Small intestine (tissue), 7 donors: ENCODE results near the gene HBQ1. TPM values are rescaled to one million over a fixed set of nuclear protein-coding genes. Genes with fewer than 3 reads are reported as not detected.
"Not testable (repeated sequence)": the region's sequence is repeated elsewhere in the genome, so short reads cannot be mapped to it uniquely, and the experiment has no call there.

Experiments used
- DNase-seq, 2 donors: peaks; one replicate each; pipeline versions ENCODE4 v3.0.0 to v3.0.0-alpha.2; 2013
- FAIRE-seq: peaks from 2 replicates; lab custom pipeline; 2012; peaks lifted over from hg19 to GRCh38; lab: Jason Lieb, UNC
- H3K27ac ChIP-seq, 3 donors: one replicate each; pipeline ENCODE4 v1.5.1; 2013; ENCODE audit warnings: low read length in 2 of 3, mild to moderate bottlenecking in 2 of 3, control low read depth in 1 of 3, inconsistent platforms in 1 of 3, low read depth in 1 of 3, moderate library complexity in 1 of 3
- H3K27me3 ChIP-seq, 3 donors: one replicate each; pipeline ENCODE4 v1.6.1; 2013; ENCODE audit warnings: low read length in 3 of 3, inconsistent platforms in 1 of 3; ENCODE audit not compliant: control insufficient read depth in 3 of 3, insufficient read depth in 3 of 3
- H3K36me3 ChIP-seq, 3 donors: one replicate each; pipeline ENCODE4 v1.6.1; 2013; ENCODE audit warnings: low read length in 3 of 3, inconsistent platforms in 1 of 3, low read depth in 1 of 3, mild to moderate bottlenecking in 1 of 3, moderate library complexity in 1 of 3; ENCODE audit not compliant: control insufficient read depth in 3 of 3, insufficient read depth in 2 of 3
- H3K4me1 ChIP-seq, 3 donors: one replicate each; pipeline ENCODE4 v1.6.1; 2013; ENCODE audit warnings: low read length in 2 of 3, inconsistent platforms in 1 of 3, low read depth in 1 of 3, mild to moderate bottlenecking in 1 of 3, moderate library complexity in 1 of 3; ENCODE audit not compliant: control insufficient read depth in 3 of 3, insufficient read depth in 2 of 3
- H3K4me3 ChIP-seq, 3 donors: one replicate each; pipeline ENCODE4 v1.5.1; 2013; ENCODE audit warnings: low read length in 3 of 3, control low read depth in 1 of 3, inconsistent platforms in 1 of 3, low read depth in 1 of 3, mild to moderate bottlenecking in 1 of 3, moderate library complexity in 1 of 3
- H3K9me3 ChIP-seq, 2 donors: one replicate each; pipeline ENCODE4 v1.6.1; 2013; ENCODE audit warnings: low read depth in 1 of 2, low read length in 1 of 2; ENCODE audit not compliant: control insufficient read depth in 2 of 2, insufficient read depth in 1 of 2
- WGBS, 3 donors: extraction: QIAGEN DNeasy Blood & Tissue Kit; methylation state at CpG; one replicate each; pipeline ENCODE4 v1.1.7; 2013; 5-methylcytosine and 5-hydroxymethylcytosine counted together
- polyA plus RNA-seq, 4 donors: library from polyadenylated mRNA; stranded (reverse) in 3 of 4; unstranded in 1 of 4; fragments of 200-250 nt in 3 of 4; fragments of 120-200 nt in 1 of 4; gene quantifications; one replicate each; pipeline versions ENCODE4 v1.2.1 to v1.2.3, GENCODE V29; 2013
- donor health status: healthy with polysubstance abuse.
- donor health status: control.
- donor health status: control.
- donor health status: Bipolar disorder and iron deficiency.
- donor health status: healthy.

Gene HBQ1
- polyA plus RNA-seq, 4 donors = 0.43 TPM; not detected in 3

- no peak overlapping the region for H3K4me3 ChIP-seq
- peaks cover 0 to under 1% (median 0%) of the 10 kb centered on the region in 3 donors for H3K36me3 ChIP-seq
- 71 to 83% (median 77%) methylated on average over 6 of the region's 6 CpGs for WGBS, 3 donors
- no peak overlapping the region for H3K27ac ChIP-seq
- H3K9me3 ChIP-seq = no peaks in the 10 kb centered on the region
- FAIRE-seq = no peak
- DNase-seq = no peak
- peaks cover 0 to 3% (median 0%) of the 10 kb centered on the region in 3 donors for H3K27me3 ChIP-seq
- no peaks in the 10 kb centered on the region for H3K4me1 ChIP-seq
Measured at GRCh38 chr16:143047-143446, 37.2 kb upstream of the HBQ1 start.

- FAIRE-seq = no peak
- Histone ChIP-seq H3K36me3 (no peaks in the 10 kb centered on the region), H3K27me3 (peaks cover 0 to 4% (median 0%) of the 10 kb centered on the region in 3 donors), H3K27ac (no peak overlapping the region), H3K4me1 (no peaks in the 10 kb centered on the region), H3K9me3 (no peaks in the 10 kb centered on the region), H3K4me3 (no peak overlapping the region)
- 47 to 65% (median 57%) methylated on average over 6 of the region's 6 CpGs for WGBS, 3 donors
- no peak for DNase-seq
Measured at GRCh38 chr16:143456-143855, 36.8 kb upstream of the HBQ1 start.

GRCh38 chr16:144797-145252 lies 35.4 kb upstream of the HBQ1 start:
- Histone ChIP-seq H3K9me3 (no peaks in the 10 kb centered on the region), H3K27ac (no peak overlapping the region), H3K36me3 (no peaks in the 10 kb centered on the region), H3K27me3 (peaks cover 0 to 12% (median 0%) of the 10 kb centered on the region in 3 donors), H3K4me3 (no peak overlapping the region), H3K4me1 (no peaks in the 10 kb centered on the region)
- no peak for DNase-seq
- 74 to 82% (median 75%) methylated on average over 14 of the region's 14 CpGs for WGBS, 3 donors
- no peak for FAIRE-seq

GRCh38 chr16:146646-147045 lies 33.6 kb upstream of the HBQ1 start:
- Histone ChIP-seq H3K27ac (no peak overlapping the region), H3K36me3 (no peaks in the 10 kb centered on the region), H3K9me3 (no peaks in the 10 kb centered on the region), H3K27me3 (peaks cover 0 to 12% (median 0%) of the 10 kb centered on the region in 3 donors), H3K4me1 (no peaks in the 10 kb centered on the region), H3K4me3 (no peak overlapping the region)
- FAIRE-seq = no peak
- 86 to 90% (median 88%) methylated on average over 2 of the region's 2 CpGs for WGBS, 3 donors
- DNase-seq = no peak

- no peak for FAIRE-seq
- H3K27ac ChIP-seq = no peak overlapping the region
Measured at GRCh38 chr16:149024-149660, 31.1 kb upstream of the HBQ1 start.

GRCh38 chr16:152141-153128 lies 27.8 kb upstream of the HBQ1 start, which contains the start of gene HBZ:
Gene HBZ, plus strand, starts transcription at chr16:152644. Its CDS starts 266 bp downstream, at chr16:152910.
- Histone ChIP-seq H3K27ac (no peak within 1 kb of the TSS), H3K4me1 (peaks cover 0 to 7% (median 6%) of the 10 kb centered on the region in 3 donors), H3K9me3 (no peaks in the 10 kb centered on the region), H3K36me3 (no peaks in the 10 kb centered on the region), H3K27me3 (peaks cover 0 to 41% (median 0%) of the 10 kb centered on the region in 3 donors), H3K4me3 (no peak within 1 kb of the TSS)
- FAIRE-seq (no peak), DNase-seq (no peak)
- WGBS, 3 donors = 63 to 73% (median 71%) methylated on average over 17 of the region's 17 CpGs

More at GRCh38 chr16:149024-149660, 31.1 kb upstream of the HBQ1 start:
- 38 to 47% (median 45%) methylated on average over 9 of the region's 9 CpGs for WGBS, 3 donors
- no peak for DNase-seq
- Histone ChIP-seq H3K36me3 (no peaks in the 10 kb centered on the region), H3K4me1 (no peaks in the 10 kb centered on the region), H3K4me3 (no peak overlapping the region), H3K27me3 (peaks cover 0 to 14% (median 0%) of the 10 kb centered on the region in 3 donors), H3K9me3 (no peaks in the 10 kb centered on the region)

- not testable (repeated sequence) for H3K4me1 ChIP-seq, H3K4me3 ChIP-seq, DNase-seq, H3K27ac ChIP-seq, H3K36me3 ChIP-seq, FAIRE-seq, H3K9me3 ChIP-seq
- H3K27me3 ChIP-seq = peaks cover 0 to 41% (median 0%) of the 10 kb centered on the region in 3 donors
- 23 to 49% (median 47%) methylated on average over 3 to 4 of the region's 6 CpGs for WGBS, 3 donors
Measured at GRCh38 chr16:153129-153521, 27.1 kb upstream of the HBQ1 start.

- H3K4me1 ChIP-seq, H3K36me3 ChIP-seq, FAIRE-seq, H3K4me3 ChIP-seq, DNase-seq, H3K27ac ChIP-seq, H3K9me3 ChIP-seq: not testable (repeated sequence)
- peaks cover 0 to 37% (median 1%) of the 10 kb centered on the region in 3 donors for H3K27me3 ChIP-seq
- no CpG with 5 or more reads among the region's 74 CpGs for WGBS, 3 donors
Measured at GRCh38 chr16:153550-154216, 26.6 kb upstream of the HBQ1 start.
